NK-92 (cell line): Measurements from ENCODE around the gene C6.

ENCODE experiments used
- DNase-seq: peaks from one replicate; lab custom pipeline; 2025; ENCODE audit not compliant: unreplicated experiment; lab: John Stamatoyannopoulos, UW

C6 gene

DNA sequence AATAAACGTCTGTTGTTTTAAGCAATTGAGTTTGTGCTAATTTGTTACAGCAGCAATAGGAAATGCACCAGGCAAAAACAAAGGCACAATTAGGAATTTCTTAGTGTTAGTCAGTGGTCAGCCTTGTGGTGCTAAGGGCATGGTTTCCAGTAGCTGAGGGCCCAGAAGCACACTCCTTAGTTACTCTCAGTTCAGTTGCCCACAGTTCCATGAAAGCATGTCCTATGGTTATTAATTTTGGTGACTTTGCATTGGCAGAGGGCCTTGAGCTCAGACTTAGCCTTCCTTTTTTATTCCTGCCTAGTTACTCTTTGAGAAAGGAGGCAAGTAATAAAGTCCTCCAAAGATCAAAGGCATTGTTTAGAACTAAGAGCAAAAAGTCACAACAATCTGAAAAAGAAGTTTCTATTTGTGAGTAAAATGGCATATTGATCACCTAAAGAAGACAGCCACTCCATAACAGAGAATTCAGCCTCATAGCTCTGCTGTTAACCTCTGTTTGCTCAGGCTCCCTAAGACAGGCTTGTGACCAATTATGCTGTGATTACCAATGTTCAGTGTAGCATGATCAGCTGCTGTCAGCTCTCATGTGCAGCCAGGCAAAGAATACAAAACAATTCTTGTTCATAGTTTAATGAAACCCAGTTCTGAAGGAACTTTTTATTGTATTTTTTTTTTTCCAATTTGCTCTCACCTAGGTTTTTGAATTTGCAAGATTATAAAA is 85.2 kb downstream of the C6 start:
- DNase-seq = no peak

DNA sequence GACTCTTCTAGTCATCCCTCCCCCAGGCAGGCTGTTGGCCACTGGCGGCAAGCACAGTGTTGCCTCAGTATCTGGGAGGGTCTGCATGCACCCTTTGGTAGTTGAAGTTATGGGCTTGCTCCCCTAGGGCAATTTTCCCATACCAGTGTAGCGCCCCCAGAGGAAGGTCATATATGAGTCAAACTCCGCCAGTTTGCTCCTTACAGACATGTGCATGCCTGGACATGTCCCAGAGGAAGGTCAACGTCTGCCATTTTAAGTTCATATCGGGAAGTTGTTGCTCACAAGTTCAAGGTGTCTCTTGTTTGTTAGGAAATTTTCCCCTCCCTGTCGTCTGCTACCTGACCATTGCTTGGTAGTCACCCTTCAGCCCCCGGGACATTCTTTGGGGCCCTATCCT is 90.9 kb downstream of the C6 start:
- no peak for DNase-seq

DNA sequence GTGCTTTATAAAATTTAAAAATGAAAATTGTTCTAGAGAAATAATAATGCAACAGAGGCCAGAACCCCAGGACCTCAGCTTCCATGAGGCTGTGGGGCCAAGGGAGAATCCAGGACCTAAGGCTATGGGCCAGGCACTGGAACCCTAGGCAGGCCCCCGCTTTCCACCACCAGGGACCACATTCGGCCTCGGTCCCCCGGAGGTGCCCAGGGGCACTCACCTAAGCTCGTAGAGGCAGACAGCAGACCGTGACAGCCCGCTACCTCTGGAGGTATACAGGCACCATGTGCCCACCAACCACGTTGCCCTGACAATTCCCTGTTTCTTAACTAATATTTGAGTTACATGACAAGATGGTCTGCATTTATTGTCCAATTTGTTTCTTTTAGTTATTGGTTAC is 92.7 kb downstream of the C6 start:
- no peak for DNase-seq

DNA sequence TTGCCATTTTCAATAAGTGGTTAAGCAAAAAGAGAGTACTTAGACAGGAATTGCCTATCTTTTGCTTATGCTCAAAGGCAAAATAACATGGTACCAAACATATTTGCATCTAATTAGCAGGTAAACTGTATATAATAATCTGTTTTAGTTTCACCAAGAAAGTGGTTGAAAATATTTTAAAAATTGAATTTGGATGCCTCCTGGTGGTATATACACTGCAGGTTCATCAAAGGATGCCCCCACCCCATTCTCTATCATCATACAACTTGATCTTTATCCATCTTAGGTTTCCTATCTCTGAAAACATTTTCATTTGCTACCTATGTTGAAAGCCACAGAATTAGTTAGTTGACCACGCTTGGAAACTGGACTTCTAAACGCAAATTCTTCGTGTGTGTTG is 95.2 kb downstream of the C6 start:
- DNase-seq = no peak

DNA sequence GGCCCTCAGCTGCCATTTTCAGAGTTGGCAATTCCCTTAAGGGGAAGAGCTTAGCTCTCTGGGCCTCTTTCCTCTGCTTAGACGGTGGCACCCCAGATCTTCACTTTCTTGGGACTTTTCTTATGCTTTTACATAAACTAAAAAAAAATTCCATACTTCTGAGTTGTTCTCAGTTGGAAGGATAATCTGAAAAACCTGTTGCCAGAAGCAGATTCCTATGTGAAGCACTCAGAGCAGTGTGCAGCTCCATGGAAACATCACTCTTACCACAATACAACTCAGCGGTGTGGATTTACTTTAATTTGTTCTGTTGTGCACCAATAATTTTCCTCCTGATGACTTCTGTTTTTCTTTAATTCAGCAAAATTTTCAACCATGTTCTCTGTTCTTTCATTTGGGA is 98.1 kb downstream of the C6 start:
- no peak for DNase-seq

DNA sequence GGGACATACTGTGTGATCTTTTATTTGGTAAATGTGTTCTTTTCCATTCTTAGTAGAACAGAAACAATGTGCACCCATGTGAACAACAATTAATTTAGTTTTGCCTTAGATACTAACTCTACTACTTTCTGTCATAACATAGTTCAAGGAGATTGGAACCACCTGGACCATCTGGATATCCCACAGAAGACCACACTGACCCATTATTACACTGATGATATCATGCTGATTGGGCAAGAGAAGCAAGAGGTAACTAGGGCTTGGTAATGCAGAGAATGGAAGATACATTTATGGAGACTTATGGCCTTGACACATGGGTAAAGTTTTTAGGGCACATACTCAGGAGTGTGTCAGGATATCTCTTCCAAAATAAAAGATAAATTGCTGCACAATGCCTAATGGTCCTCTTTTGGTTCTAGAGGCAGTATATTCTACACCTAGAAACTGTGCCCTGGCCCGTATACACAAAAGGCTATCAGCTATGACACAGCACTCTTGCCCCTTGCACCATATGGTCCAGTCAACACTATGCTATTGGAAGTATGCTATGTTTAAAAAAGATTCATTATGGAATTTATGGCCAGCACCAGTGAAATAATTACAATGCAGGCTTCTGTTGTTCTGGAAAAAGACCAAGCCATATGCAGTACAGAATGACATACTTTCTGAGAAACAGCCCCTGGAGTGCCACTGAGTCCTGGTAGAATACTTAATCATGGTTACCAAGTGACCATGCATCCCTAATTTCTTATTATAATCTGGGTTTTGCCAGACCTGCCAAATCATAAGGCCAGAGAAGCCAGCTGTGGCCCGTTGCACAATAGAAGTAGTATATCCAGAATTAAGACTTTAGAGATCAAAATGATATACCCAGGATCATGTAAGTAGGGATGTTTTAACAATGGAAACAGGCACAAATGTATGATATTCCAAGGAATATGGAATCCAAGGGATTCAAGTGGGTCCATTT is 100.6 kb downstream of the C6 start:
- DNase-seq = no peak

DNA sequence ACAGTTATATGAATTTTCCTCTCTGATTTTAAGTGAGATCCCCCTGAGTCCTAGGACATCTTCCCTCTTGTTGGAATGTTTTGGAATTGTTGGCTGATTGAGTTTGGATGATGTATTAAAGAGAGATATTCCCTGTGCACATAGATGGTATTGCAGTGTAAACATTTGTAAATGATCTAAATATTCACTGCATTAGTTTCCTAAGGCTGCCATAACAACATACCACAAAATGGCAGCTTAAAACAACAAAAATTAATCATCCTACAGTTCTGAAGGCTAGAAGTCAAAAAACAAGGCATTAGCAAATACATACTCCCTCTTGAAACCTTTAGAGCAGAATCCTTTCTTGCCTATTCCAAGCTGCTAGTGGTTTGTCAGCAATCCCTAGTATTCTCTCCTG is 104.1 kb downstream of the C6 start:
- DNase-seq = no peak

DNA sequence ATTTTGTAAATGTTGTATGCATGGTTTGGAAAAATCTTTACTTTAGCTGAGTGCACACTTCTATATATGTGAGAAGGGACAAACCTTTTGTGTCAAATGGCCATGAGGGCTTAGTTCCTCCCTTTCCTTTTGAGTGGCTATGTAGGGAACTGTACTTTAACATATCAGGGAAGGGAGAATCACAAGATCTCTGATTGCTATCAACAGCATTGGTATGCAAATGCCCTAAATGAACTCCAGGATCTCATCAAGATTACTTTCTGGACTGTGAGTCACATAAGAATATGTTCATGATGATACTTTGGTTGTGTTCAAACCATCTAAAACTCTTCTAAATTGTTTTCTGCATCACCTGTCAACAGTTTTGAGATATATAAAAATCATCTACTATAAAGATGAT is 111.0 kb downstream of the C6 start:
- no peak for DNase-seq

DNA sequence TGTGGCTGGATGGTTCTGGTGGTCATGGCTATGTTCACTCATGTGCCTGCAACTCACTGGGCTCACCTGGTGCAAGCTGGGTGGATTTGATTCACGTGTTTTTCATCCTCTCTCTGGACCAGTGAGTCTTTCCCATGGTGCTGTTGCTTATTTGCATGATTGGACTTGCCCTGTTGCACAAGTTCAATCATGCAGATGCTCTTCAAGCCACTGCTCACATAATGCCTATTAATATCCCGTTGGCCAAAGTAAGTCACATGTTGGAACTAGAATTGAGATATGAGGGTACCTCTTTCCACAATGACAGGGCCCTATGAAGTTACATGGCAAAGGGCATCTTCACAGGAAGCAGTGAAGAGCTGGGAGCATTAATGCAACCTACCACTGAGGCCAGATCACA is 115.7 kb downstream of the C6 start:
- DNase-seq = no peak

DNA sequence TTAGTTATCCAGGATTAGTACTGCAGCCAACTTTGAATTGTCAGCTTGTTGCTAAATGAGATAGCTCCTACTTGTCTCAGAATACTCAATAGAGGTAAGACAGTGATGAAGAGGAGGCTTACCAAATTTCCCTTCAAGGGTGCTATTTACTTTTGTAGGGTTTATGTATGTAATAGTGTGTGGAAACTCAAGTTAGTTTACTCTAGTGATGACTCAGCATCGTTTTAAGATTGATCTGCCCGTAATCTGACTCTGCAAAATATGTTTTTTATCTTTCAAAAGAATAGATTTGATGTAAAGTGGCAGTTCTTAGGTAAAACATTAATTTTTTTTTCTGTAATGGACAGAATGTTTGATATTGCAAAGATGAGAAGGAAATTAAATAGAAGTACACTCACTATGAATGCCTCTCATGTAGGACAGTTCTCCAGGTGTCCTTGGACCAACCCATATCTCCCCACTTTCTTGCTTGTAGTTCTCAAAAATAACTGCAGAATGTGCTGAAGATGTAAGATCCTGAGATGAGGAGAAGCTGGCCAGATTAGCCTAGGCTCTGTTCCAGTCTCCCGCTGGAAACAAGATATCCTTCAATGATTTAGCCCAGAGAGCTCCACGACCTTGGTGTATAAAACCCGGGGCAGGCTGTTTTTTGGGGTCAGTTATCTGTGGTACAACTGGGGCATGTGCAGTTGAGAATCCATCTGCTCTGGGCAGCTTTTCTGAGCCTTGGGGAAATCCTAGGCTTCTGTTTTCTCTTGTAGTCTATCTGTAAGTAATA is 117.8 kb downstream of the C6 start:
- no peak for DNase-seq

DNA sequence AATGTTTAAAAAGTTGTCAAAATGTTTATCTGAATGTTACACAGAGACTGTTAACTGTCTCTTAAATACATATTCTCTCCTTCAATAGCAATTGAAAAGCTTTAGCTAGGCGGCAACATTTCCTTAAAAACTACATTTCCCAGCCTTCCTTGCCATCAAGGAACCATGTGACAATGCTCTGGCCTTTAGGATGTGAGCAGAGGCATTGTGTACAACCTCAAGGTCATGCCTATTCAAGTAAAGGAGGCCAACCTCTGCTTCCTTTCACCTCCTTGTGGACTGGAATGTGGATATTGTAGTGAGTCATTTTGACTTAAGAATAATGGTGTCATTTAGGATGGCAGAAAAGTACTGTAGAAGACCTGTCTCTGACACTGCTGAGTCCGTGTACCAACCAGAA is 118.5 kb downstream of the C6 start:
- DNase-seq = no peak

DNA sequence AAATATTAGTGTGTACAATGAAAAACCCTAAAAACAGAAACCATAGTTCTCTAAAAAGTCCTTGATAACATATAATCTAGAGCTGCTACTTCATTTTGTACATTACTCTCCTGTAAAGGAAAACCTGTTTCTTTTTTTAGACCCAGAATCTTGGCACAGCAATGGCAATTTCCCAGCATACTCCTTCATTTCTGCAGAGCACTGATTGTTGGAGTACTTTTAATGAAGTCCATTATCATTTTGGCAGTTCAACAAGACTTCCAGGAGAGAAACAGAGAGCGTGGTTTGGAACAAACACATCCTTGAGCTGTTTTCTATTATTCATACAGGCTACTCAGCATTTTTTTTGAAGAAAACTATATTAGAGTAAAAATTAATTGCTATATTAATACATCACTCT is 119.5 kb downstream of the C6 start:
- no peak for DNase-seq
